Measurements from ENCODE around the gene KLHDC7B.

Gene KLHDC7B

DNA sequence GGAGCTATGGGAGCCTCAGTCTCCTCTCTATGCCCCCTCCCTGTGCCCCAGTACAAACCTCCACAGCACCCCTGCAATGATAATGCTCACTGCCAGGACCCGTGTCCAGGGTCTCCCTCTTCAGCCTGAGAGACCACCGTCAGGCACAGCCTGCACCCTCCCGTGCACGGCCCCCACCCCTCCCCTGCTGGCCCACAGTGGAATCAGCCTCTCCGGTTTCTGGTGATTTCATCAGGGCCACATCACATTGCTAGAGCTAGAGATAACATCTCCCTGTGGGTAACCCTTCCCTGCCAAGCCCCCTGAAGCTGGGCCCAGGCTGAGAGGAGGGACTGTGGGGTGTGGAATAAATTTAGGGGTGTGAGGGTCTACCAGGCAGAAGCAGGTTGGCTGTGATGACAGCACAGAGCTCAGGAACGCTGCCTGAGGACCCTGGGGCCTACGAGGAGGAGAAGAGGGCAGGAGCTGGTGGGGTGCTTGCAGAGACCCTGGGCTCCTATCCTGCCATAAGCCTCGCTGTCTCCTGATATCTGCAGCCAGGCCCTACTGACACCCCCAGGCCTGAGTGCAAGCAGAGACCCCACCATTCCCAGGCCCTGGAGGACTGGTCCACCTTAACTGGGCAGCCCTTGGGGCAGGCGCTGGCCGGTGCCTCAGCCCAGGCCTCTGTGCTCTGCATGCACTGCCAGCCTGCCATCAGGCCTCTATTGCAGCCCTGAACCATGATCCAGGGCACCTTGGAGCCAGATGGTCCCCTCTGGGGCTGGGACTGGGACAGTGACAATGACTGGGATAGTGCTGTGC, at the start of gene KLHDC7B:
KLHDC7B (plus strand) TSS at position 378 of the 804 bp plus-strand sequence; CDS start at position 723, 345 bp downstream.
- no peak for DNase-seq (ENCODE audit: low read depth)
- no peak within 1 kb of the TSS for H3K4me3 ChIP-seq (ENCODE audit: low read length)

GRCh38 chr22:50497093-50497492, 48.6 kb upstream of the KLHDC7B start:
- H3K4me3 ChIP-seq (ENCODE audit: low read length) = no peak overlapping the region
- TF ChIP-seq, protein P1, sequence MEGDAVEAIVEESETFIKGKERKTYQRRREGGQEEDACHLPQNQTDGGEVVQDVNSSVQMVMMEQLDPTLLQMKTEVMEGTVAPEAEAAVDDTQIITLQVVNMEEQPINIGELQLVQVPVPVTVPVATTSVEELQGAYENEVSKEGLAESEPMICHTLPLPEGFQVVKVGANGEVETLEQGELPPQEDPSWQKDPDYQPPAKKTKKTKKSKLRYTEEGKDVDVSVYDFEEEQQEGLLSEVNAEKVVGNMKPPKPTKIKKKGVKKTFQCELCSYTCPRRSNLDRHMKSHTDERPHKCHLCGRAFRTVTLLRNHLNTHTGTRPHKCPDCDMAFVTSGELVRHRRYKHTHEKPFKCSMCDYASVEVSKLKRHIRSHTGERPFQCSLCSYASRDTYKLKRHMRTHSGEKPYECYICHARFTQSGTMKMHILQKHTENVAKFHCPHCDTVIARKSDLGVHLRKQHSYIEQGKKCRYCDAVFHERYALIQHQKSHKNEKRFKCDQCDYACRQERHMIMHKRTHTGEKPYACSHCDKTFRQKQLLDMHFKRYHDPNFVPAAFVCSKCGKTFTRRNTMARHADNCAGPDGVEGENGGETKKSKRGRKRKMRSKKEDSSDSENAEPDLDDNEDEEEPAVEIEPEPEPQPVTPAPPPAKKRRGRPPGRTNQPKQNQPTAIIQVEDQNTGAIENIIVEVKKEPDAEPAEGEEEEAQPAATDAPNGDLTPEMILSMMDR (IDR thresholded peaks at IDR 0.05; ENCODE audit: insufficient read depth, low read depth, low read length, missing control alignments) = no peak
- no peak for DNase-seq (ENCODE audit: low read depth)

More for the DNA sequence above, at the start of gene KLHDC7B:
- TF ChIP-seq, protein P1 (IDR thresholded peaks at IDR 0.05; ENCODE audit: insufficient read depth, low read depth, low read length, missing control alignments) = peak; percentile 5

- H3K4me3 ChIP-seq (ENCODE audit: low read length) = no peak overlapping the region
- TF ChIP-seq, protein P1 (IDR thresholded peaks at IDR 0.05; ENCODE audit: insufficient read depth, low read depth, low read length, missing control alignments) = peak; percentile 76
- peak; percentile 73 for DNase-seq (ENCODE audit: low read depth)
Observed at GRCh38 chr22:50498322-50498890, 47.3 kb upstream of the KLHDC7B start.

DNA sequence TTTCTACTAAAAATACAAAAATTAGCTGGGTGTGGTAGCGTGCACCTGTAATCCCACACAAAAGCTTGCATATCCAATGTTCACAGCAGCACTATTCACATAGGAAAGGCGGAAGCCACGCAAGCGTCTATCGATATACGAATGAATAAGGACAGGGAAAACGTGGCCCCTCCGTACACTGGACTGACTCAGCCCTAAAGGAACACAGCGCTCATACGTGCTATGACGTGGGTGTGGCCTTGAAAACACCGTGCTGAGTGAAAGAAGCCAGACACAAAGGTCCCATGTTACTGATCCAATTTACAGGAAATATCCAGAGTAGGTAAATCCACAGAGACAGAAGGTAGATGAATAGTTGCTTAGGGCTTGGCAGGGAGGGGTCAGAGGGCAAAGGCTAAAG, 45.2 kb upstream of the KLHDC7B start:
- DNase-seq (ENCODE audit: low read depth) = no peak
- no peak overlapping the region for H3K4me3 ChIP-seq (ENCODE audit: low read length)
- TF ChIP-seq, protein P1 (IDR thresholded peaks at IDR 0.05; ENCODE audit: insufficient read depth, low read depth, low read length, missing control alignments) = no peak

DNA sequence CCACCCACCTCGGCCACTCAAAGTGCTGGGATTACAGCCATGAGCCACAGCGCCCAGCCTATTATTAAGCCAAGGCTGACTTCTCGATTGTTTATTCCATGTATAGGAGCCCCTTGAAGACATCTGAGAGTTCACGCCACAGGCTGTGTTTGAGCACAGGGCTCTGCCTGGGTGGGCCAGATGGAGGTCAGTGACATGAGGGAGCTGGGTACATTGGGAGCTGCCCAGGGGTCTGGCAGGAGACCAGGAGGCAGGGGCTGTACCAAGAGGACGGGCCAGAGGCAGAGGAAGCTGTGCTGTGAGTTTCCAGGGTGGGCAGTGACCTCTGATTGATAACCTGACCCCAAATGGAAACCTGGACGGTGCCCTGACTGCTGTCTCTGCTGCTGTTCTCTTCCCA, 43.6 kb upstream of the KLHDC7B start:
- TF ChIP-seq, protein P1 (IDR thresholded peaks at IDR 0.05; ENCODE audit: insufficient read depth, low read depth, low read length, missing control alignments) = no peak

DNA sequence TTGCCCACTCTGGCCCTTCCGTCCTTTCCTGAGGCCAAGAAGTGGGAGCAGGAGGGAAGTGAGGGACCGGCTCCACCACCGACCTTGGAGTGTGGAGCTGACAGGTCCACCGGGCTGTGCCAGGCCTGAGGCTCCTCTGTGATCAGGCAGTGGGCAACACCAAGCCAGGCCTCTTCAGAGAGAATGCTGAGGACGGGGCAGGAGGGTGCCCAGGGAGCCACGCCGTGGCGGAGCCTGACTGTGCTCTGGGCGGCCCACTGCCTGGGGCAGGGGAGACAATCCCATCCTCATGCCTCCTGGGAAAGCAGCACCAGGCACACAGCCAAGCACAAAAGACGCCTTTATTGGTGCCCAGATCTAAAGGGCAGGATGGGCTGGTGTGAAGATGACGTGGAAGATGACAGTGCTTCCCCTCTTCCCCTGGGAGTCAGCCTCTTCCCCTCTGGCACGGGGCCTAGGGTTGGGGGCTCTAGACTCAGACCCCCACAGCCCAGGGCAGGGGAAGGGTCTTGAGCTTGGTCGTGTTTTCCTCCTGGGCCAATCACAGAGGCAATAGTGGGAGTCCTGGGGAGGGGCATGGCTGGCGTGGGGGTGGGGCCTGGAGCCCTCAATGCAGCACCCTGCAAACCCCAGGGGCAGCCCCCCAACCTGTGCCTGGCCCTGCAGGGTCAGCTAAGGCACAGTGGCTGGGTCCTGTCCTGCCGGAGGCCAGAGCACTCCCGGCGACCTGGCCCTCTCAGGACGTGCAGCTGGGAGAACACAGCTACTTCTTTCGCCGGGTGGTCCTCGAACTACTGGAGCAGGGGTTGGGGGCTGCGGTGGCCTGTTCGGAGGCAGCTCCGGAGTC, 42.8 kb upstream of the KLHDC7B start:
- no peak overlapping the region for H3K4me3 ChIP-seq (ENCODE audit: low read length)
- no peak for DNase-seq (ENCODE audit: low read depth)
- TF ChIP-seq, protein P1 (IDR thresholded peaks at IDR 0.05; ENCODE audit: insufficient read depth, low read depth, low read length, missing control alignments) = no peak

More for the DNA sequence above, 43.6 kb upstream of the KLHDC7B start:
- H3K4me3 ChIP-seq (ENCODE audit: low read length) = no peak overlapping the region
- no peak for DNase-seq (ENCODE audit: low read depth)

All from epithelial cell of esophagus (primary cell).